Measurements from ENCODE around the gene EIF3F. TPM values are rescaled to one million over a fixed set of nuclear protein-coding genes. Genes with fewer than 3 reads are reported as not detected.

The EIF3F gene
- total RNA-seq, 5 donors from 2014 or later (not counting 1 experiment from before 2014, with no cell fraction given) = 344 to 400 (median 369) TPM

- no peaks in the 10 kb centered on the region for H3K36me3 Mint-ChIP-seq
- Histone ChIP-seq H3K4me3 (ENCODE audit: control insufficient read depth in 1 of 2, extremely low read depth in 1 of 2, low read length in 1 of 2) (no peak overlapping the region), H3K9me3 (no peaks in the 10 kb centered on the region), H3K36me3 (ENCODE audit: control insufficient read depth in 2 of 2, extremely low read depth in 1 of 2, insufficient read depth in 1 of 2, low read length in 1 of 2) (no peaks in the 10 kb centered on the region), H3K4me1 (ENCODE audit: control insufficient read depth in 1 of 2, extremely low read depth in 1 of 2, insufficient read depth in 2 of 2, low read length in 2 of 2) (peaks cover 0 to 9% of the 10 kb centered on the region in 2 experiments), H3K27me3 (replicated peaks in 1 of 2; ENCODE audit: control insufficient read depth in 2 of 2, extremely low read depth in 1 of 2, insufficient read depth in 2 of 2, low read length in 1 of 2) (peaks cover 0 to 58% of the 10 kb centered on the region in 2 experiments), H3K27ac (ENCODE audit: low read length) (no peak overlapping the region)
- DNase-seq = peak in 29 of 35 experiments; percentile 7 to 69 (median 26)
- peaks cover 30 to 37% of the 10 kb centered on the region in 2 donors for H3K27me3 Mint-ChIP-seq
- ChIA-PET POLR2A (no interaction called here), CTCF (interaction anchor here (0.5 to 4.8 kb wide), 12 partner anchors 17 to 1068 kb away, joined by 3 to 75 read pairs (median 5); partner anchors contain the start of gene EIF3F (in 1 of the 2))
- H3K9me3 Mint-ChIP-seq = no peaks in the 10 kb centered on the region
- no peak overlapping the region for H3K27ac Mint-ChIP-seq
- 46% methylated on average over 15 of the region's 19 CpGs for WGBS (ENCODE audit: insufficient coverage)
- H3K4me1 Mint-ChIP-seq = peaks cover 6 to 8% (median 6%) of the 10 kb centered on the region in 3 donors
- ATAC-seq (replicated peaks in 1 of 4) = peak; percentile 68 to 80 (median 76)
- peak overlapping the region in 2 of 3 donors; percentile 29 to 41 for H3K4me3 Mint-ChIP-seq
Observed at GRCh38 chr11:8033305-8034105, 46.4 kb downstream of the EIF3F start.

- H3K27ac Mint-ChIP-seq = no peak overlapping the region
- POLR2A ChIA-PET = no interaction called here
- H3K4me3 Mint-ChIP-seq = no peak overlapping the region
- peaks cover 30 to 37% of the 10 kb centered on the region in 2 donors for H3K27me3 Mint-ChIP-seq
- H3K36me3 ChIP-seq (ENCODE audit: control insufficient read depth in 2 of 2, extremely low read depth in 1 of 2, insufficient read depth in 1 of 2, low read length in 1 of 2) = no peaks in the 10 kb centered on the region
- DNase-seq = no peak
- peaks cover 0 to 62% of the 10 kb centered on the region in 2 experiments for H3K27me3 ChIP-seq (replicated peaks in 1 of 2; ENCODE audit: control insufficient read depth in 2 of 2, extremely low read depth in 1 of 2, insufficient read depth in 2 of 2, low read length in 1 of 2)
- peaks cover 6 to 8% (median 6%) of the 10 kb centered on the region in 3 donors for H3K4me1 Mint-ChIP-seq
- no peak overlapping the region for H3K4me3 ChIP-seq (ENCODE audit: control insufficient read depth in 1 of 2, extremely low read depth in 1 of 2, low read length in 1 of 2)
- no CpG with 5 or more reads among the region's 3 CpGs for WGBS (ENCODE audit: insufficient coverage)
- no peaks in the 10 kb centered on the region for H3K9me3 Mint-ChIP-seq
- peaks cover 0 to 9% of the 10 kb centered on the region in 2 experiments for H3K4me1 ChIP-seq (ENCODE audit: control insufficient read depth in 1 of 2, extremely low read depth in 1 of 2, insufficient read depth in 2 of 2, low read length in 2 of 2)
- ATAC-seq (replicated peaks in 1 of 4) = no peak
- H3K36me3 Mint-ChIP-seq = no peaks in the 10 kb centered on the region
- no peak overlapping the region for H3K27ac ChIP-seq (ENCODE audit: low read length)
- H3K9me3 ChIP-seq = no peaks in the 10 kb centered on the region
- CTCF ChIA-PET = interaction anchor here (0.5 to 4.8 kb wide), 9 partner anchors 22 to 68 kb away, joined by 3 to 75 read pairs (median 6); partner anchors contain the start of gene EIF3F (in 1 of the 2)
Observed at GRCh38 chr11:8034106-8034585, 47.0 kb downstream of the EIF3F start.

GRCh38 chr11:8034604-8035190, 47.6 kb downstream of the EIF3F start:
- Histone ChIP-seq H3K27me3 (replicated peaks in 1 of 2; ENCODE audit: control insufficient read depth in 2 of 2, extremely low read depth in 1 of 2, insufficient read depth in 2 of 2, low read length in 1 of 2) (peaks cover 0 to 57% of the 10 kb centered on the region in 2 experiments), H3K9me3 (no peaks in the 10 kb centered on the region), H3K4me1 (ENCODE audit: control insufficient read depth in 1 of 2, extremely low read depth in 1 of 2, insufficient read depth in 2 of 2, low read length in 2 of 2) (peaks cover 0 to 9% of the 10 kb centered on the region in 2 experiments), H3K27ac (ENCODE audit: low read length) (no peak overlapping the region), H3K36me3 (ENCODE audit: control insufficient read depth in 2 of 2, extremely low read depth in 1 of 2, insufficient read depth in 1 of 2, low read length in 1 of 2) (no peaks in the 10 kb centered on the region), H3K4me3 (ENCODE audit: control insufficient read depth in 1 of 2, extremely low read depth in 1 of 2, low read length in 1 of 2) (no peak overlapping the region)
- ATAC-seq (replicated peaks in 1 of 4) (no peak), DNase-seq (no peak)
- peaks cover 30 to 33% of the 10 kb centered on the region in 2 donors for H3K27me3 Mint-ChIP-seq
- ChIA-PET CTCF (interaction anchor here (1.0 to 4.8 kb wide), 3 partner anchors 63 to 70 kb away, joined by 3 to 75 read pairs (median 10); no protein-coding TSS in a partner anchor), POLR2A (no interaction called here)
- no peak overlapping the region for H3K27ac Mint-ChIP-seq
- H3K4me3 Mint-ChIP-seq = no peak overlapping the region
- 90% methylated on average over 2 of the region's 5 CpGs for WGBS (ENCODE audit: insufficient coverage)
- peaks cover 6 to 8% (median 6%) of the 10 kb centered on the region in 3 donors for H3K4me1 Mint-ChIP-seq
- H3K36me3 Mint-ChIP-seq = no peaks in the 10 kb centered on the region
- no peaks in the 10 kb centered on the region for H3K9me3 Mint-ChIP-seq

GRCh38 chr11:8035200-8035855, 48.2 kb downstream of the EIF3F start:
- Mint-ChIP-seq H3K36me3 (no peaks in the 10 kb centered on the region), H3K4me3 (no peak overlapping the region), H3K27ac (no peak overlapping the region), H3K9me3 (no peaks in the 10 kb centered on the region), H3K4me1 (peaks cover 6 to 8% (median 6%) of the 10 kb centered on the region in 3 donors), H3K27me3 (peaks cover 28 to 30% of the 10 kb centered on the region in 2 donors)
- DNase-seq (peak in 1 of 35 experiments; percentile 4), ATAC-seq (replicated peaks in 1 of 4) (no peak)
- no peaks in the 10 kb centered on the region for H3K36me3 ChIP-seq (ENCODE audit: control insufficient read depth in 2 of 2, extremely low read depth in 1 of 2, insufficient read depth in 1 of 2, low read length in 1 of 2)
- POLR2A ChIA-PET = no interaction called here
- H3K9me3 ChIP-seq = no peaks in the 10 kb centered on the region
- 89% methylated on average over 6 of the region's 11 CpGs for WGBS (ENCODE audit: insufficient coverage)
- no peak overlapping the region for H3K4me3 ChIP-seq (ENCODE audit: control insufficient read depth in 1 of 2, extremely low read depth in 1 of 2, low read length in 1 of 2)
- H3K27ac ChIP-seq (ENCODE audit: low read length) = no peak overlapping the region
- CTCF ChIA-PET = interaction anchor here (1.0 to 4.8 kb wide), 3 partner anchors 63 to 70 kb away, joined by 3 to 75 read pairs (median 10); no protein-coding TSS in a partner anchor
- peaks cover 0 to 9% of the 10 kb centered on the region in 2 experiments for H3K4me1 ChIP-seq (ENCODE audit: control insufficient read depth in 1 of 2, extremely low read depth in 1 of 2, insufficient read depth in 2 of 2, low read length in 2 of 2)
- H3K27me3 ChIP-seq (replicated peaks in 1 of 2; ENCODE audit: control insufficient read depth in 2 of 2, extremely low read depth in 1 of 2, insufficient read depth in 2 of 2, low read length in 1 of 2) = peaks cover 0 to 53% of the 10 kb centered on the region in 2 experiments

- Mint-ChIP-seq H3K9me3 (no peaks in the 10 kb centered on the region), H3K4me3 (no peak overlapping the region), H3K27me3 (peaks cover 20 to 21% of the 10 kb centered on the region in 2 donors), H3K36me3 (no peaks in the 10 kb centered on the region), H3K4me1 (peaks cover 6 to 8% (median 6%) of the 10 kb centered on the region in 3 donors), H3K27ac (no peak overlapping the region)
- H3K36me3 ChIP-seq (ENCODE audit: control insufficient read depth in 2 of 2, extremely low read depth in 1 of 2, insufficient read depth in 1 of 2, low read length in 1 of 2) = no peaks in the 10 kb centered on the region
- DNase-seq (no peak), ATAC-seq (replicated peaks in 1 of 4) (no peak)
- WGBS (ENCODE audit: insufficient coverage) = 75% methylated on average over 4 of the region's 5 CpGs
- H3K27me3 ChIP-seq (replicated peaks in 1 of 2; ENCODE audit: control insufficient read depth in 2 of 2, extremely low read depth in 1 of 2, insufficient read depth in 2 of 2, low read length in 1 of 2) = peaks cover 0 to 44% of the 10 kb centered on the region in 2 experiments
- H3K9me3 ChIP-seq = no peaks in the 10 kb centered on the region
- H3K4me1 ChIP-seq (ENCODE audit: control insufficient read depth in 1 of 2, extremely low read depth in 1 of 2, insufficient read depth in 2 of 2, low read length in 2 of 2) = peaks cover 0 to 9% of the 10 kb centered on the region in 2 experiments
- ChIA-PET POLR2A (no interaction called here), CTCF (interaction anchor here (0.6 to 4.8 kb wide), 4 partner anchors 30 to 820 kb away, joined by 3 to 75 read pairs (median 3); no protein-coding TSS in a partner anchor)
- no peak overlapping the region for H3K27ac ChIP-seq (ENCODE audit: low read length)
- no peak overlapping the region for H3K4me3 ChIP-seq (ENCODE audit: control insufficient read depth in 1 of 2, extremely low read depth in 1 of 2, low read length in 1 of 2)
Observed at GRCh38 chr11:8036002-8036802, 49.1 kb downstream of the EIF3F start.
